ENCODE data around the gene ARHGEF4. TPM values are rescaled to one million over a fixed set of nuclear protein-coding genes. Genes with fewer than 3 reads are reported as not detected.

Gene ARHGEF4
- total RNA-seq, 1 donor from 2014 or later: 2.6 TPM

DNA sequence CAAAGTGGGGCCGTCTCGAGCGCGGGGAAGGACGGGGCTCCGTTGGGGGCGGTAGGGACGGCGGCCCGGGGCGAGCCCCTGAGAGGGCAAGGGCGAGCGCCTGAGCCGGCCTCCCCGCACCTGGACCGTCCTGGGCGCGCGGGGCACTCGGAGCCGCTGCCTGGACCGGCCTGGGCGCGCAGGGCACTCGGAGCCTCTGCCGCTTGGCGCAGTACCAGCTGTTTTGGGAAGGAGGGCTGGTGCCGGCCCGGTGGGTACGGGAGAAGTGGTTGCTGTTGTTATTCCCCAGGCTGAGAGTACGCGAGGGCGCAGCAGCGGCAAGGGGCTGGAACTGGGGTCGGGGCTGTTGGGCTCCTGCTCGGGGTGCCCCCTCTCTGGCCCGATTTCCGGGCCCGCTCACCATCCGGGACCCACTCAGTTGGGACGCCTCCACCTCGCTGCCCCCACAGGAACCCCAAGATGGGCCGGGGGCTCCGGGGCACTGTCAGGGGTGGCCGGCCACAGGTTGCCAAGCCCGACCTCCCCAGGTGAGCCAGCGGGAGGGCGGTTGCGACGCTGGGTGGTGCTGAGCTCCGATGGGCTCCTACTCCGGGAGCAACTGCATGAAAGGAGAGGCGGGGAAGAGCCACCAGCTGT is 579 bp downstream of the ARHGEF4 start:
- H3K4me1 Mint-ChIP-seq (ENCODE audit: unreplicated experiment): no peaks in the 10 kb centered on the region
- H3K9me3 Mint-ChIP-seq (ENCODE audit: unreplicated experiment): no peaks in the 10 kb centered on the region
- no peak overlapping the region for H3K4me3 Mint-ChIP-seq (ENCODE audit: unreplicated experiment)
- H3K36me3 Mint-ChIP-seq (ENCODE audit: unreplicated experiment): no peaks in the 10 kb centered on the region
- H3K27ac Mint-ChIP-seq (ENCODE audit: unreplicated experiment): no peak overlapping the region
- TF ChIP-seq, protein P1, sequence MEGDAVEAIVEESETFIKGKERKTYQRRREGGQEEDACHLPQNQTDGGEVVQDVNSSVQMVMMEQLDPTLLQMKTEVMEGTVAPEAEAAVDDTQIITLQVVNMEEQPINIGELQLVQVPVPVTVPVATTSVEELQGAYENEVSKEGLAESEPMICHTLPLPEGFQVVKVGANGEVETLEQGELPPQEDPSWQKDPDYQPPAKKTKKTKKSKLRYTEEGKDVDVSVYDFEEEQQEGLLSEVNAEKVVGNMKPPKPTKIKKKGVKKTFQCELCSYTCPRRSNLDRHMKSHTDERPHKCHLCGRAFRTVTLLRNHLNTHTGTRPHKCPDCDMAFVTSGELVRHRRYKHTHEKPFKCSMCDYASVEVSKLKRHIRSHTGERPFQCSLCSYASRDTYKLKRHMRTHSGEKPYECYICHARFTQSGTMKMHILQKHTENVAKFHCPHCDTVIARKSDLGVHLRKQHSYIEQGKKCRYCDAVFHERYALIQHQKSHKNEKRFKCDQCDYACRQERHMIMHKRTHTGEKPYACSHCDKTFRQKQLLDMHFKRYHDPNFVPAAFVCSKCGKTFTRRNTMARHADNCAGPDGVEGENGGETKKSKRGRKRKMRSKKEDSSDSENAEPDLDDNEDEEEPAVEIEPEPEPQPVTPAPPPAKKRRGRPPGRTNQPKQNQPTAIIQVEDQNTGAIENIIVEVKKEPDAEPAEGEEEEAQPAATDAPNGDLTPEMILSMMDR (IDR thresholded peaks at IDR 0.05): no peak
- peaks cover 31% of the 10 kb centered on the region for H3K27me3 Mint-ChIP-seq (ENCODE audit: unreplicated experiment)
- no peak for DNase-seq (ENCODE audit: extremely low spot score, unreplicated experiment)

GRCh38 chr2:130837811-130838565 is 1.3 kb downstream of the ARHGEF4 start:
- H3K9me3 Mint-ChIP-seq (ENCODE audit: unreplicated experiment): no peaks in the 10 kb centered on the region
- no peak overlapping the region for H3K27ac Mint-ChIP-seq (ENCODE audit: unreplicated experiment)
- TF ChIP-seq, protein P1 (IDR thresholded peaks at IDR 0.05): no peak
- no peaks in the 10 kb centered on the region for H3K4me1 Mint-ChIP-seq (ENCODE audit: unreplicated experiment)
- no peak for DNase-seq (ENCODE audit: extremely low spot score, unreplicated experiment)
- no peaks in the 10 kb centered on the region for H3K36me3 Mint-ChIP-seq (ENCODE audit: unreplicated experiment)
- no peak overlapping the region for H3K4me3 Mint-ChIP-seq (ENCODE audit: unreplicated experiment)
- H3K27me3 Mint-ChIP-seq (ENCODE audit: unreplicated experiment): peaks cover 30% of the 10 kb centered on the region

GRCh38 chr2:130839011-130839780 is 2.5 kb downstream of the ARHGEF4 start:
- Mint-ChIP-seq H3K27ac (ENCODE audit: unreplicated experiment) (no peak overlapping the region), H3K27me3 (ENCODE audit: unreplicated experiment) (peaks cover 30% of the 10 kb centered on the region), H3K9me3 (ENCODE audit: unreplicated experiment) (no peaks in the 10 kb centered on the region), H3K36me3 (ENCODE audit: unreplicated experiment) (no peaks in the 10 kb centered on the region), H3K4me1 (ENCODE audit: unreplicated experiment) (no peaks in the 10 kb centered on the region), H3K4me3 (ENCODE audit: unreplicated experiment) (no peak overlapping the region)
- TF ChIP-seq, protein P1 (IDR thresholded peaks at IDR 0.05): no peak
- no peak for DNase-seq (ENCODE audit: extremely low spot score, unreplicated experiment)

GRCh38 chr2:130840506-130840905 is 3.8 kb downstream of the ARHGEF4 start:
- TF ChIP-seq, protein P1 (IDR thresholded peaks at IDR 0.05): no peak
- Mint-ChIP-seq H3K27ac (ENCODE audit: unreplicated experiment) (no peak overlapping the region), H3K9me3 (ENCODE audit: unreplicated experiment) (no peaks in the 10 kb centered on the region), H3K36me3 (ENCODE audit: unreplicated experiment) (no peaks in the 10 kb centered on the region), H3K27me3 (ENCODE audit: unreplicated experiment) (peaks cover 21% of the 10 kb centered on the region), H3K4me1 (ENCODE audit: unreplicated experiment) (no peaks in the 10 kb centered on the region), H3K4me3 (ENCODE audit: unreplicated experiment) (no peak overlapping the region)
- DNase-seq (ENCODE audit: extremely low spot score, unreplicated experiment): no peak

All from osteocyte (in vitro differentiated cells).